ENCODE results near the gene TAOK3.
"Not testable (repeated sequence)": the region's sequence is repeated elsewhere in the genome, so short reads cannot be mapped to it uniquely, and the experiment has no call there.

DNA sequence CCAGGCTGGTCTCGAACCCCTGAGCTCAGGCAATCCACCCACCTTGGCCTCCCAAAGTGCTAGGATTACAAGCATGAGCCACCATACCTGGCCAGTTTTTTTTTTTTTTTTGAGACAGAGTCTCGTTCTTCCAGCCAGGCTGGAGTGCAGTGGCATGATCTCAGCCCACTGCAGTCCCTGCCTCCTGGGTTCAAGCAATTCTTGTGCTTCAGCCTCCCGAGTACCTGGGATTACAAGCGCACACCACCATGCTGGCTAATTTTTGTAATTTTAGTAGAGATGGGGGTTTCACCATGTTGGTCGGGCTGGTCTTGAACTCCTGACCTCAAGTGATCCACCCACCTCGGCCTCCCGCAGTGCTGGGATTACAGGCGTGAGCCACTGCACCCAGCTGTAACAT lies 35.5 kb upstream of the TAOK3 start:
- not testable (repeated sequence) for TF ChIP-seq MYC (IDR thresholded peaks at IDR 0.05; ENCODE audit: insufficient read depth, insufficient read length, insufficient replicate concordance, low read length, severe bottlenecking)
- TF ChIP-seq, protein P1, sequence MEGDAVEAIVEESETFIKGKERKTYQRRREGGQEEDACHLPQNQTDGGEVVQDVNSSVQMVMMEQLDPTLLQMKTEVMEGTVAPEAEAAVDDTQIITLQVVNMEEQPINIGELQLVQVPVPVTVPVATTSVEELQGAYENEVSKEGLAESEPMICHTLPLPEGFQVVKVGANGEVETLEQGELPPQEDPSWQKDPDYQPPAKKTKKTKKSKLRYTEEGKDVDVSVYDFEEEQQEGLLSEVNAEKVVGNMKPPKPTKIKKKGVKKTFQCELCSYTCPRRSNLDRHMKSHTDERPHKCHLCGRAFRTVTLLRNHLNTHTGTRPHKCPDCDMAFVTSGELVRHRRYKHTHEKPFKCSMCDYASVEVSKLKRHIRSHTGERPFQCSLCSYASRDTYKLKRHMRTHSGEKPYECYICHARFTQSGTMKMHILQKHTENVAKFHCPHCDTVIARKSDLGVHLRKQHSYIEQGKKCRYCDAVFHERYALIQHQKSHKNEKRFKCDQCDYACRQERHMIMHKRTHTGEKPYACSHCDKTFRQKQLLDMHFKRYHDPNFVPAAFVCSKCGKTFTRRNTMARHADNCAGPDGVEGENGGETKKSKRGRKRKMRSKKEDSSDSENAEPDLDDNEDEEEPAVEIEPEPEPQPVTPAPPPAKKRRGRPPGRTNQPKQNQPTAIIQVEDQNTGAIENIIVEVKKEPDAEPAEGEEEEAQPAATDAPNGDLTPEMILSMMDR (IDR thresholded peaks at IDR 0.05 in 2 of 3, conservative IDR thresholded peaks at IDR 0.05 in 1 of 3; ENCODE audit: control insufficient read depth in 2 of 3, extremely low read depth in 1 of 3, insufficient read depth in 1 of 3, low read depth in 3 of 3, low read length in 3 of 3), result not testable (repeated sequence)
